ENCODE results near the gene HEMK1.

- TF ChIP-seq POLR2A (IDR thresholded peaks at IDR 0.05) (no peak), EP300 (IDR thresholded peaks at IDR 0.05) (no peak)
Observed at GRCh38 chr3:50521572-50521971, 47.8 kb upstream of the HEMK1 start.

Measured in suprapubic skin (tissue), 2 donors.